IMR-90 (cell line): Measurements from ENCODE around the gene KCNIP1. TPM values are rescaled to one million over a fixed set of nuclear protein-coding genes. Genes with fewer than 3 reads are reported as not detected.

Experiments used
- ATAC-seq: fragments of 200-7000 bp; cut with Tn5 transposase; 2 replicates; pipeline ENCODE4 v1.9.1; 2020; ENCODE audit warnings: low read depth, mild to moderate bottlenecking, moderate library complexity
- BruUV-seq: library from RNA; stranded (reverse); fragments of 400-500 nt; replicated peaks from 2 replicates; lab custom pipeline; 2021; lab: Mats Ljungman, UMichigan
- CTCF ChIA-PET: fragments of 300-600 bp; formaldehyde crosslinking; extraction: SDS; loops from one replicate; lab custom pipeline; 2021; ENCODE audit warnings: antibody characterized with exemption; lab: Yijun Ruan, JAX
- POLR2A ChIA-PET: fragments of 300-600 bp; sonication (Branson Sonifier 250); formaldehyde crosslinking; loops from one replicate; lab custom pipeline; 2022; ENCODE audit warnings: antibody characterized with exemption; ENCODE audit not compliant: unreplicated experiment; lab: Charles Lee
- DNase-seq: peaks from one replicate; pipeline ENCODE4 v3.0.0; 2013
- H2AFZ ChIP-seq: replicated peaks from 2 replicates; pipeline ENCODE3; 2013; ENCODE audit warnings: low read length, mild to moderate bottlenecking; ENCODE audit not compliant: poor library complexity
- H2AK5ac ChIP-seq: 2 replicates; pipeline ENCODE4 v1.6.1; 2013; ENCODE audit warnings: low read depth, low read length, inconsistent platforms
- H2AK9ac ChIP-seq: replicated peaks from 2 replicates; pipeline ENCODE3; 2013; ENCODE audit warnings: mild to moderate bottlenecking, low read depth, low read length, moderate library complexity; ENCODE audit not compliant: poor library complexity
- H2BK120ac ChIP-seq: 2 replicates; pipeline ENCODE4 v1.6.1; 2013; ENCODE audit warnings: low read depth, low read length, inconsistent platforms
- H2BK15ac ChIP-seq: 3 replicates; pipeline ENCODE4 v1.6.1; 2013; ENCODE audit warnings: low read depth, low read length, inconsistent platforms
- H2BK20ac ChIP-seq: 2 replicates; pipeline ENCODE4 v1.6.1; 2013; ENCODE audit warnings: low read depth, mild to moderate bottlenecking, inconsistent platforms, low read length, moderate library complexity
- H2BK5ac ChIP-seq: 2 replicates; pipeline ENCODE4 v1.6.1; 2013; ENCODE audit warnings: mild to moderate bottlenecking, low read depth, low read length, inconsistent platforms; ENCODE audit not compliant: poor library complexity, severe bottlenecking
- H3K14ac ChIP-seq: replicated peaks from 2 replicates; pipeline ENCODE4 v1.6.1; 2013; ENCODE audit warnings: low read depth, low read length, inconsistent platforms
- H3K18ac ChIP-seq: 2 replicates; pipeline ENCODE4 v1.6.1; 2013; ENCODE audit warnings: low read depth, low read length, control low read depth
- H3K23ac ChIP-seq: 2 replicates; pipeline ENCODE4 v1.6.1; 2013; ENCODE audit warnings: low read depth, low read length, inconsistent platforms
- H3K27ac ChIP-seq: 2 replicates; pipeline ENCODE4 v1.5.1; 2013; ENCODE audit warnings: mild to moderate bottlenecking, control low read depth, low read length; ENCODE audit not compliant: insufficient read depth
- H3K27me3 ChIP-seq: 2 replicates; pipeline ENCODE4 v1.6.1; 2013; ENCODE audit warnings: low read length; ENCODE audit not compliant: control insufficient read depth, insufficient read depth
- H3K36me3 ChIP-seq: 2 replicates; pipeline ENCODE4 v1.6.1; 2013; ENCODE audit warnings: low read length, mixed read lengths; ENCODE audit not compliant: control insufficient read depth, insufficient read depth
- H3K4ac ChIP-seq: 2 replicates; pipeline ENCODE4 v1.6.1; 2013; ENCODE audit warnings: low read depth, low read length, inconsistent platforms
- H3K4me1 ChIP-seq: 2 replicates; pipeline ENCODE4 v1.6.1; 2013; ENCODE audit warnings: low read length, mixed read lengths; ENCODE audit not compliant: control insufficient read depth, insufficient read depth
- H3K4me2 ChIP-seq: 2 replicates; pipeline ENCODE4 v1.6.1; 2013; ENCODE audit warnings: low read depth, mild to moderate bottlenecking, control low read depth, low read length, moderate library complexity
- H3K4me3 ChIP-seq: 2 replicates; pipeline ENCODE4 v1.5.1; 2013; ENCODE audit warnings: low read depth, mild to moderate bottlenecking, control low read depth, low read length, moderate library complexity; ENCODE audit not compliant: insufficient read depth
- H3K56ac ChIP-seq: 2 replicates; pipeline ENCODE4 v1.6.1; 2013; ENCODE audit warnings: low read length, inconsistent platforms; ENCODE audit not compliant: insufficient read depth; ENCODE audit errors: extremely low read depth
- H3K79me1 ChIP-seq, 2 experiments: 2 replicates each; pipeline ENCODE4 v1.6.1; 2013; ENCODE audit warnings: low read length in 2 of 2, inconsistent platforms in 1 of 2, low read depth in 1 of 2
- H3K9ac ChIP-seq: 2 replicates; pipeline ENCODE4 v1.6.1; 2013; ENCODE audit warnings: low read depth, low read length, control low read depth
- H3K9me1 ChIP-seq: 2 replicates; pipeline ENCODE4 v1.6.1; 2013; ENCODE audit warnings: low read length, inconsistent platforms; ENCODE audit not compliant: insufficient read depth
- H3K9me3 ChIP-seq: 2 replicates; pipeline ENCODE4 v1.6.1; 2013; ENCODE audit warnings: low read length; ENCODE audit not compliant: control insufficient read depth, insufficient read depth
- H4K20me1 ChIP-seq: 2 replicates; pipeline ENCODE4 v1.6.1; 2013; ENCODE audit warnings: low read length, inconsistent platforms; ENCODE audit not compliant: insufficient read depth
- H4K5ac ChIP-seq: 2 replicates; pipeline ENCODE4 v1.6.1; 2013; ENCODE audit warnings: mild to moderate bottlenecking, low read depth, low read length, control low read depth
- H4K8ac ChIP-seq, 2 experiments: 2 replicates each; pipeline ENCODE4 v1.6.1; 2013; ENCODE audit warnings: low read depth in 2 of 2, low read length in 2 of 2, control low read depth in 1 of 2, inconsistent platforms in 1 of 2
- H4K91ac ChIP-seq: 2 replicates; pipeline ENCODE4 v1.6.1; 2013; ENCODE audit warnings: low read depth, low read length, inconsistent platforms; ENCODE audit not compliant: insufficient read depth
- BHLHE40 ChIP-seq: fragments of 150-350 bp; IDR thresholded peaks from 2 replicates; pipeline ENCODE4 v1.6.1; 2016; ENCODE audit warnings: mild to moderate bottlenecking, low read depth, low read length
- CEBPB ChIP-seq: IDR thresholded peaks from 2 replicates; pipeline ENCODE4 v1.6.1; 2012; ENCODE audit warnings: low read depth, low read length, improper control_type of control experiment
- CHD1 ChIP-seq: IDR thresholded peaks from 2 replicates; pipeline ENCODE4 v1.6.1; 2012; ENCODE audit warnings: low read depth, low read length, improper control_type of control experiment
- FOS ChIP-seq: fragments of 150-350 bp; IDR thresholded peaks from 2 replicates; pipeline ENCODE4 v1.6.1; 2016; ENCODE audit warnings: low read depth, low read length
- MAFK ChIP-seq: IDR thresholded peaks from 2 replicates; pipeline ENCODE4 v1.6.1; 2012; ENCODE audit warnings: low read depth, low read length, improper control_type of control experiment
- MAZ ChIP-seq: IDR thresholded peaks from 2 replicates; pipeline ENCODE4 v1.6.1; 2012; ENCODE audit warnings: low read depth, mild to moderate bottlenecking, low read length, improper control_type of control experiment, moderate library complexity, borderline replicate concordance
- MXI1 ChIP-seq: IDR thresholded peaks from 2 replicates; pipeline ENCODE4 v1.6.1; 2012; ENCODE audit warnings: low read depth, mild to moderate bottlenecking, low read length, moderate library complexity, borderline replicate concordance
- NFE2L2 ChIP-seq: fragments of 150-350 bp; IDR thresholded peaks from 2 replicates; pipeline ENCODE4 v1.6.1; 2016; ENCODE audit warnings: low read depth, mild to moderate bottlenecking, low read length
- POLR2A ChIP-seq: IDR thresholded peaks from 2 replicates; pipeline ENCODE4 v1.6.1; 2012; ENCODE audit warnings: mild to moderate bottlenecking, low read depth, low read length
- RAD21 ChIP-seq: IDR thresholded peaks from 2 replicates; pipeline ENCODE4 v1.6.1; 2012; ENCODE audit warnings: low read length, improper control_type of control experiment
- RCOR1 ChIP-seq: IDR thresholded peaks from 2 replicates; pipeline ENCODE4 v1.6.1; 2012; ENCODE audit warnings: mild to moderate bottlenecking, low read length, improper control_type of control experiment; ENCODE audit not compliant: insufficient replicate concordance
- RFX5 ChIP-seq: IDR thresholded peaks from 2 replicates; pipeline ENCODE4 v1.8.0; 2012; ENCODE audit warnings: low read depth, mild to moderate bottlenecking, low read length, moderate library complexity
- SMC3 ChIP-seq: fragments of 150-350 bp; IDR thresholded peaks from 2 replicates; pipeline ENCODE4 v1.6.1; 2016; ENCODE audit warnings: low read depth, mild to moderate bottlenecking, antibody characterized with exemption, low read length, moderate library complexity
- WGBS, 2 experiments: methylation state at CpG; one replicate each; pipeline versions ENCODE4 v1.1.5 to v1.1.7; 2013; ENCODE audit warnings: missing lambda C conversion rate in 2 of 2; ENCODE audit not compliant: insufficient read length in 1 of 2; ENCODE audit errors: extremely low coverage in 2 of 2; 5-methylcytosine and 5-hydroxymethylcytosine counted together
- dilution Hi-C: fragments of 300-500 bp; cut with HindIII; formaldehyde crosslinking; loops from one replicate; pipeline ENCODE4 v1.14.3; 2018; ENCODE audit warnings: low sequenced_read_pairs; ENCODE audit not compliant: unreplicated experiment
- in situ Hi-C: fragments of 300-500 bp; cut with MboI; formaldehyde crosslinking; loops from 3 replicates; pipeline ENCODE4 v1.14.3; 2019; ENCODE audit warnings: low sequenced_read_pairs, inconsistent platforms, mixed read lengths
- intact Hi-C: fragments of 100-400 bp; cut with micrococcal nuclease; formaldehyde crosslinking; loops from 2 replicates; pipeline ENCODE4 v1.10.0; 2022
- polyA plus RNA-seq, 3 experiments: library from polyadenylated mRNA; depleted of rRNA; stranded (reverse); fragments of >200 nt; gene quantifications; 2 replicates each; pipeline ENCODE4 v1.2.3, GENCODE V29; 2012; ENCODE audit warnings: low replicate concordance in 1 of 3
- total RNA-seq: library from RNA; depleted of rRNA; stranded (reverse); fragments of >200 nt; gene quantifications from 2 replicates; pipeline ENCODE4 v1.2.3, GENCODE V29; 2012
- TF ChIP-seq, protein P1 (sequence below): conservative IDR thresholded peaks from 2 replicates; pipeline ENCODE4 v1.5.1; 2012; ENCODE audit warnings: mild to moderate bottlenecking, low read depth, low read length, improper control_type of control experiment
- TF ChIP-seq, protein P2 (sequence below): fragments of 150-350 bp; IDR thresholded peaks from 2 replicates; pipeline ENCODE4 v1.6.1; 2017; ENCODE audit warnings: mild to moderate bottlenecking, antibody characterized with exemption, low read length, low read depth
- TF ChIP-seq, protein P3 (sequence below): fragments of 150-350 bp; IDR thresholded peaks from 2 replicates; pipeline ENCODE4 v1.6.1; 2016; ENCODE audit warnings: low read depth, mild to moderate bottlenecking, low read length, moderate library complexity, borderline replicate concordance

The KCNIP1 gene
- total and polyA plus RNA-seq, 2 of the 4 experiments (the other 2 are of a cell fraction) = not detected

DNA sequence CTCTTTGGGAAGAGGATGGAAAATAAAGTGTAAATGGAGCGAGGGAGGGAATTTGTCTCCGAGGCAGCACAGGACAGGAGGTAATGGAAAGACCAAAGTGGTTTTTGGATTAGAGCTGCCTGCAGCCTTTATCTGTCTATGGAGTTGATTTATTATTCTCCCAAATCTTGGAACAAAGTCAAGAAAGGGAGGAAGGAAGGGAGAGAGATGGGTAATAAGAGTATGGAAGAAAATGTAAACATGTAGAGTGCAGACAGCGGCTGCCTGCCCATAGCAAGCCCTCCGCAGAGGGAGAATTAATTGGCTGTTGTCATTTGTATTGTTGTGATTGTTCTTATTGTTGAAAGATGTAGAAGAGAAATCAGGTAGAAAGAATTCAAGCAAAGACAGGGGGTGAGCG lies 15.7 kb downstream of the KCNIP1 start:
- Histone ChIP-seq H4K5ac (no peak overlapping the region), H2AFZ (no peak overlapping the region), H3K9ac (no peak overlapping the region), H4K20me1 (no peaks in the 10 kb centered on the region), H3K4me1 (no peaks in the 10 kb centered on the region), H3K79me1 (no peaks in the 10 kb centered on the region), H2BK20ac (no peak overlapping the region), H3K14ac (no peak overlapping the region), H4K8ac (no peak overlapping the region), H4K91ac (no peak overlapping the region), H2BK120ac (no peak overlapping the region), H2BK15ac (no peak overlapping the region), H3K9me1 (no peaks in the 10 kb centered on the region), H3K27ac (no peak overlapping the region), H2AK5ac (no peak overlapping the region), H3K56ac (no peak overlapping the region), H3K18ac (no peak overlapping the region), H3K4ac (no peak overlapping the region), H3K27me3 (no peaks in the 10 kb centered on the region; the same call in 1 of the 2 replicates), H2BK5ac (no peak overlapping the region), H3K4me2 (no peak overlapping the region), H3K23ac (no peak overlapping the region), H2AK9ac (no peak overlapping the region), H3K4me3 (no peak overlapping the region), H3K9me3 (no peaks in the 10 kb centered on the region), H3K36me3 (no peaks in the 10 kb centered on the region)
- in situ Hi-C loops = no loop called here
- ChIA-PET CTCF (no interaction called here), POLR2A (no interaction called here)
- no peak for TF ChIP-seq BHLHE40
- no peak for TF ChIP-seq CEBPB
- TF ChIP-seq SMC3 = no peak
- no peak for TF ChIP-seq MXI1
- TF ChIP-seq, protein P1, sequence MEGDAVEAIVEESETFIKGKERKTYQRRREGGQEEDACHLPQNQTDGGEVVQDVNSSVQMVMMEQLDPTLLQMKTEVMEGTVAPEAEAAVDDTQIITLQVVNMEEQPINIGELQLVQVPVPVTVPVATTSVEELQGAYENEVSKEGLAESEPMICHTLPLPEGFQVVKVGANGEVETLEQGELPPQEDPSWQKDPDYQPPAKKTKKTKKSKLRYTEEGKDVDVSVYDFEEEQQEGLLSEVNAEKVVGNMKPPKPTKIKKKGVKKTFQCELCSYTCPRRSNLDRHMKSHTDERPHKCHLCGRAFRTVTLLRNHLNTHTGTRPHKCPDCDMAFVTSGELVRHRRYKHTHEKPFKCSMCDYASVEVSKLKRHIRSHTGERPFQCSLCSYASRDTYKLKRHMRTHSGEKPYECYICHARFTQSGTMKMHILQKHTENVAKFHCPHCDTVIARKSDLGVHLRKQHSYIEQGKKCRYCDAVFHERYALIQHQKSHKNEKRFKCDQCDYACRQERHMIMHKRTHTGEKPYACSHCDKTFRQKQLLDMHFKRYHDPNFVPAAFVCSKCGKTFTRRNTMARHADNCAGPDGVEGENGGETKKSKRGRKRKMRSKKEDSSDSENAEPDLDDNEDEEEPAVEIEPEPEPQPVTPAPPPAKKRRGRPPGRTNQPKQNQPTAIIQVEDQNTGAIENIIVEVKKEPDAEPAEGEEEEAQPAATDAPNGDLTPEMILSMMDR = no peak
- TF ChIP-seq, protein P2, sequence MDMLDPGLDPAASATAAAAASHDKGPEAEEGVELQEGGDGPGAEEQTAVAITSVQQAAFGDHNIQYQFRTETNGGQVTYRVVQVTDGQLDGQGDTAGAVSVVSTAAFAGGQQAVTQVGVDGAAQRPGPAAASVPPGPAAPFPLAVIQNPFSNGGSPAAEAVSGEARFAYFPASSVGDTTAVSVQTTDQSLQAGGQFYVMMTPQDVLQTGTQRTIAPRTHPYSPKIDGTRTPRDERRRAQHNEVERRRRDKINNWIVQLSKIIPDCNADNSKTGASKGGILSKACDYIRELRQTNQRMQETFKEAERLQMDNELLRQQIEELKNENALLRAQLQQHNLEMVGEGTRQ = no peak
- TF ChIP-seq, protein P3, sequence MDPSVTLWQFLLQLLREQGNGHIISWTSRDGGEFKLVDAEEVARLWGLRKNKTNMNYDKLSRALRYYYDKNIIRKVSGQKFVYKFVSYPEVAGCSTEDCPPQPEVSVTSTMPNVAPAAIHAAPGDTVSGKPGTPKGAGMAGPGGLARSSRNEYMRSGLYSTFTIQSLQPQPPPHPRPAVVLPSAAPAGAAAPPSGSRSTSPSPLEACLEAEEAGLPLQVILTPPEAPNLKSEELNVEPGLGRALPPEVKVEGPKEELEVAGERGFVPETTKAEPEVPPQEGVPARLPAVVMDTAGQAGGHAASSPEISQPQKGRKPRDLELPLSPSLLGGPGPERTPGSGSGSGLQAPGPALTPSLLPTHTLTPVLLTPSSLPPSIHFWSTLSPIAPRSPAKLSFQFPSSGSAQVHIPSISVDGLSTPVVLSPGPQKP = no peak
- TF ChIP-seq MAFK = no peak
- TF ChIP-seq FOS = no peak
- TF ChIP-seq POLR2A = no peak
- no peak for TF ChIP-seq RAD21
- TF ChIP-seq RFX5 = no peak
- TF ChIP-seq MAZ = no peak
- no peak for TF ChIP-seq RCOR1
- no peak for TF ChIP-seq NFE2L2
- no peak for TF ChIP-seq CHD1
- DNase-seq (no peak), ATAC-seq (no peak)
- intact Hi-C loops = no loop called here
- dilution Hi-C loops = no loop called here
- no TSS peak for BruUV-seq
- WGBS, 2 experiments = no CpG with 5 or more reads among the region's 5 CpGs
